Activated CD4-positive, alpha-beta memory T cell treated with anti-CD3 and anti-CD28 coated beads for 36 hours (primary cell): ENCODE data around the gene KRT4. TPM values are rescaled to one million over a fixed set of nuclear protein-coding genes. Genes with fewer than 3 reads are reported as not detected.

ENCODE experiments used
- CTCF ChIA-PET: fragments of 350-600 bp; sonication (Branson Sonifier 250); formaldehyde crosslinking; loops from one replicate; lab custom pipeline; 2021; ENCODE audit warnings: antibody characterized with exemption, inconsistent platforms; lab: Charles Lee
- POLR2A ChIA-PET: fragments of 350-600 bp; sonication (Branson Sonifier 250); formaldehyde crosslinking; loops from one replicate; lab custom pipeline; 2021; ENCODE audit warnings: antibody characterized with exemption; lab: Charles Lee
- DNase-seq: peaks from one replicate; pipeline ENCODE4 v3.0.0-alpha.2; 2020
- H3K27ac Mint-ChIP-seq: one replicate; pipeline ENCODE4 v1.8.0; 2021; ENCODE audit warnings: mixed read lengths
- H3K27me3 Mint-ChIP-seq: one replicate; pipeline ENCODE4 v1.8.0; 2021; ENCODE audit warnings: mixed read lengths
- H3K36me3 Mint-ChIP-seq: one replicate; pipeline ENCODE4 v1.8.0; 2021; ENCODE audit warnings: mixed read lengths
- H3K4me1 Mint-ChIP-seq: one replicate; pipeline ENCODE4 v1.8.0; 2021; ENCODE audit warnings: low read depth, mixed read lengths
- H3K4me3 Mint-ChIP-seq: one replicate; pipeline ENCODE4 v1.8.0; 2021; ENCODE audit warnings: mild to moderate bottlenecking, mixed read lengths
- H3K9me3 Mint-ChIP-seq: one replicate; pipeline ENCODE4 v1.8.0; 2021; ENCODE audit warnings: mixed read lengths
- intact Hi-C: fragments of 100-400 bp; cut with micrococcal nuclease; formaldehyde crosslinking; loops from one replicate; pipeline ENCODE4 v1.15.1; 2023
- total RNA-seq, 2 experiments: library from RNA; stranded (reverse); gene quantifications; one replicate each; pipeline ENCODE4 v1.2.3, GENCODE V29; 2021

KRT4 gene
- total RNA-seq, 2 experiments from 2014 or later = not detected

GRCh38 chr12:52826611-52827498 lies 12.9 kb upstream of the KRT4 start:
- no peak for DNase-seq
- Mint-ChIP-seq H3K27me3 (no peaks in the 10 kb centered on the region), H3K4me1 (no peaks in the 10 kb centered on the region), H3K4me3 (no peak overlapping the region), H3K27ac (no peak overlapping the region), H3K36me3 (no peaks in the 10 kb centered on the region), H3K9me3 (no peaks in the 10 kb centered on the region)
- ChIA-PET POLR2A (no interaction called here), CTCF (no interaction called here)
- intact Hi-C loops = no loop called here

- intact Hi-C loops = no loop called here
- no peaks in the 10 kb centered on the region for H3K27me3 Mint-ChIP-seq
- no peak overlapping the region for H3K4me3 Mint-ChIP-seq
- H3K27ac Mint-ChIP-seq = no peak overlapping the region
- CTCF ChIA-PET = interaction anchor here (0.6 kb wide), 1 partner anchor 27 kb away, joined by 3 read pairs; no protein-coding TSS in a partner anchor
- no peak for DNase-seq
- POLR2A ChIA-PET = no interaction called here
- H3K9me3 Mint-ChIP-seq = no peaks in the 10 kb centered on the region
- H3K36me3 Mint-ChIP-seq = no peaks in the 10 kb centered on the region
- no peaks in the 10 kb centered on the region for H3K4me1 Mint-ChIP-seq
Observed at GRCh38 chr12:52825961-52826360, 12.0 kb upstream of the KRT4 start.

GRCh38 chr12:52824741-52825410 lies 11.0 kb upstream of the KRT4 start:
- Mint-ChIP-seq H3K4me3 (no peak overlapping the region), H3K36me3 (no peaks in the 10 kb centered on the region), H3K27me3 (no peaks in the 10 kb centered on the region), H3K4me1 (no peaks in the 10 kb centered on the region), H3K27ac (no peak overlapping the region), H3K9me3 (no peaks in the 10 kb centered on the region)
- CTCF ChIA-PET = no interaction called here
- DNase-seq = no peak
- POLR2A ChIA-PET = no interaction called here
- intact Hi-C loops = no loop called here

GRCh38 chr12:52823761-52824450 lies 10.0 kb upstream of the KRT4 start:
- Mint-ChIP-seq H3K36me3 (no peaks in the 10 kb centered on the region), H3K27me3 (no peaks in the 10 kb centered on the region), H3K9me3 (no peaks in the 10 kb centered on the region), H3K4me3 (no peak overlapping the region), H3K27ac (no peak overlapping the region), H3K4me1 (no peaks in the 10 kb centered on the region)
- ChIA-PET CTCF (no interaction called here), POLR2A (no interaction called here)
- DNase-seq = no peak
- intact Hi-C loops = no loop called here

- intact Hi-C loops = no loop called here
- no peak overlapping the region for H3K27ac Mint-ChIP-seq
- CTCF ChIA-PET = no interaction called here
Observed at GRCh38 chr12:52822771-52823510, 9.0 kb upstream of the KRT4 start.

GRCh38 chr12:52821826-52822660 lies 8.1 kb upstream of the KRT4 start:
- H3K4me3 Mint-ChIP-seq = no peak overlapping the region
- intact Hi-C loops = no loop called here
- no peak for DNase-seq
- POLR2A ChIA-PET = no interaction called here
- no peaks in the 10 kb centered on the region for H3K4me1 Mint-ChIP-seq
- H3K27me3 Mint-ChIP-seq = peaks cover 2% of the 10 kb centered on the region
- CTCF ChIA-PET = no interaction called here
- H3K9me3 Mint-ChIP-seq = no peaks in the 10 kb centered on the region
- H3K36me3 Mint-ChIP-seq = no peaks in the 10 kb centered on the region
- H3K27ac Mint-ChIP-seq = no peak overlapping the region

More at GRCh38 chr12:52822771-52823510, 9.0 kb upstream of the KRT4 start:
- POLR2A ChIA-PET = no interaction called here
- H3K4me3 Mint-ChIP-seq = no peak overlapping the region
- peaks cover 2% of the 10 kb centered on the region for H3K27me3 Mint-ChIP-seq
- DNase-seq = no peak
- H3K4me1 Mint-ChIP-seq = no peaks in the 10 kb centered on the region
- H3K36me3 Mint-ChIP-seq = no peaks in the 10 kb centered on the region
- no peaks in the 10 kb centered on the region for H3K9me3 Mint-ChIP-seq

GRCh38 chr12:52821071-52821730 lies 7.3 kb upstream of the KRT4 start:
- no peak overlapping the region for H3K4me3 Mint-ChIP-seq
- ChIA-PET CTCF (no interaction called here), POLR2A (no interaction called here)
- H3K9me3 Mint-ChIP-seq = no peaks in the 10 kb centered on the region
- intact Hi-C loops = no loop called here
- no peaks in the 10 kb centered on the region for H3K4me1 Mint-ChIP-seq
- no peak overlapping the region for H3K27ac Mint-ChIP-seq
- peaks cover 2% of the 10 kb centered on the region for H3K27me3 Mint-ChIP-seq
- DNase-seq = no peak
- H3K36me3 Mint-ChIP-seq = no peaks in the 10 kb centered on the region

- no peak overlapping the region for H3K4me3 Mint-ChIP-seq
- no peaks in the 10 kb centered on the region for H3K9me3 Mint-ChIP-seq
- H3K27ac Mint-ChIP-seq = no peak overlapping the region
- ChIA-PET CTCF (no interaction called here), POLR2A (no interaction called here)
- H3K4me1 Mint-ChIP-seq = no peaks in the 10 kb centered on the region
- H3K27me3 Mint-ChIP-seq = peaks cover 2% of the 10 kb centered on the region
- no peaks in the 10 kb centered on the region for H3K36me3 Mint-ChIP-seq
- intact Hi-C loops = no loop called here
- no peak for DNase-seq
Observed at GRCh38 chr12:52820521-52820920, 6.6 kb upstream of the KRT4 start.

- POLR2A ChIA-PET = no interaction called here
- no peak for DNase-seq
Observed at GRCh38 chr12:52819731-52820510, 6.0 kb upstream of the KRT4 start.

GRCh38 chr12:52818887-52819420 lies 5.0 kb upstream of the KRT4 start:
- Mint-ChIP-seq H3K27ac (no peak overlapping the region), H3K9me3 (no peaks in the 10 kb centered on the region), H3K27me3 (peaks cover 2% of the 10 kb centered on the region), H3K36me3 (no peaks in the 10 kb centered on the region), H3K4me1 (no peaks in the 10 kb centered on the region), H3K4me3 (no peak overlapping the region)
- ChIA-PET POLR2A (no interaction called here), CTCF (no interaction called here)
- intact Hi-C loops = no loop called here
- DNase-seq = no peak

More at GRCh38 chr12:52819731-52820510, 6.0 kb upstream of the KRT4 start:
- H3K4me1 Mint-ChIP-seq = no peaks in the 10 kb centered on the region
- CTCF ChIA-PET = no interaction called here
- no peak overlapping the region for H3K4me3 Mint-ChIP-seq
- intact Hi-C loops = no loop called here
- no peak overlapping the region for H3K27ac Mint-ChIP-seq
- no peaks in the 10 kb centered on the region for H3K36me3 Mint-ChIP-seq
- H3K27me3 Mint-ChIP-seq = peaks cover 2% of the 10 kb centered on the region
- H3K9me3 Mint-ChIP-seq = no peaks in the 10 kb centered on the region
